Ectodermal cell (in vitro differentiated cells): Measurements from ENCODE around the gene MEAK7.

Experiments used
- H3K27ac ChIP-seq: 2 replicates; pipeline ENCODE4 v1.7.0; 2013; ENCODE audit warnings: mild to moderate bottlenecking, low read depth, low read length; ENCODE audit not compliant: insufficient read depth, poor library complexity, severe bottlenecking
- H3K27me3 ChIP-seq: 2 replicates; pipeline ENCODE4 v1.7.0; 2013; ENCODE audit warnings: mild to moderate bottlenecking, low read length; ENCODE audit not compliant: insufficient read depth, control insufficient read depth, poor library complexity, severe bottlenecking
- H3K36me3 ChIP-seq: one replicate; pipeline ENCODE4 v1.7.0; 2013; ENCODE audit warnings: low read length; ENCODE audit not compliant: control insufficient read depth, insufficient read depth
- H3K4me1 ChIP-seq: one replicate; pipeline ENCODE4 v1.7.0; 2013; ENCODE audit warnings: low read length; ENCODE audit not compliant: control insufficient read depth, insufficient read depth
- H3K4me3 ChIP-seq: 2 replicates; pipeline ENCODE4 v1.7.0; 2013; ENCODE audit warnings: low read depth, low read length, control low read depth; ENCODE audit not compliant: insufficient read depth
- H3K9me3 ChIP-seq: 2 replicates; pipeline ENCODE4 v1.7.0; 2013; ENCODE audit warnings: mild to moderate bottlenecking, low read length, moderate library complexity; ENCODE audit not compliant: control insufficient read depth
- WGBS, 2 experiments: methylation state at CpG; one replicate each; pipeline ENCODE4 v1.1.7; 2013; ENCODE audit warnings: missing lambda C conversion rate in 2 of 2; 5-methylcytosine and 5-hydroxymethylcytosine counted together

The MEAK7 gene

GRCh38 chr16:84502075-84502474, 2.4 kb downstream of the MEAK7 start:
- H3K27ac ChIP-seq: no peak overlapping the region
- peaks cover 8% of the 10 kb centered on the region for H3K4me1 ChIP-seq
- WGBS, 2 experiments: 95 to 96% methylated on average over 13 of the region's 13 CpGs
- no peaks in the 10 kb centered on the region for H3K9me3 ChIP-seq
- H3K4me3 ChIP-seq: no peak overlapping the region
- peaks cover 6% of the 10 kb centered on the region for H3K36me3 ChIP-seq
- H3K27me3 ChIP-seq: no peaks in the 10 kb centered on the region

- H3K27me3 ChIP-seq: no peaks in the 10 kb centered on the region
- H3K4me3 ChIP-seq: no peak overlapping the region
- WGBS, 2 experiments: 91 to 95% methylated on average over 12 of the region's 12 CpGs
- H3K9me3 ChIP-seq: no peaks in the 10 kb centered on the region
- H3K27ac ChIP-seq: no peak overlapping the region
- H3K4me1 ChIP-seq: peaks cover 8% of the 10 kb centered on the region
- peaks cover 15% of the 10 kb centered on the region for H3K36me3 ChIP-seq
These were observed 3.3 kb downstream of the MEAK7 start for GRCh38 chr16:84501077-84501735.

- Histone ChIP-seq H3K27ac (no peak overlapping the region), H3K36me3 (peaks cover 20% of the 10 kb centered on the region), H3K4me1 (peaks cover 8% of the 10 kb centered on the region), H3K27me3 (no peaks in the 10 kb centered on the region), H3K4me3 (no peak overlapping the region), H3K9me3 (no peaks in the 10 kb centered on the region)
- WGBS, 2 experiments: 90 to 93% methylated on average over 13 of the region's 13 CpGs
These were observed 3.9 kb downstream of the MEAK7 start for GRCh38 chr16:84500531-84500930.

- H3K4me1 ChIP-seq: no peaks in the 10 kb centered on the region
- 86 to 88% methylated on average over 15 of the region's 15 CpGs for WGBS, 2 experiments
- no peak overlapping the region for H3K27ac ChIP-seq
- H3K27me3 ChIP-seq: no peaks in the 10 kb centered on the region
- H3K36me3 ChIP-seq: peaks cover 29% of the 10 kb centered on the region
- no peak overlapping the region for H3K4me3 ChIP-seq
- H3K9me3 ChIP-seq: no peaks in the 10 kb centered on the region
These were observed 4.8 kb downstream of the MEAK7 start for GRCh38 chr16:84499638-84500037.

GRCh38 chr16:84498859-84499620, 5.4 kb downstream of the MEAK7 start:
- H3K4me1 ChIP-seq: no peaks in the 10 kb centered on the region
- no peak overlapping the region for H3K27ac ChIP-seq
- H3K4me3 ChIP-seq: no peak overlapping the region
- H3K36me3 ChIP-seq: peaks cover 32% of the 10 kb centered on the region
- 92 to 95% methylated on average over 13 of the region's 13 CpGs for WGBS, 2 experiments
- no peaks in the 10 kb centered on the region for H3K27me3 ChIP-seq
- H3K9me3 ChIP-seq: no peaks in the 10 kb centered on the region

GRCh38 chr16:84498223-84498610, 6.2 kb downstream of the MEAK7 start:
- WGBS, 2 experiments: 88 to 97% methylated on average over 2 of the region's 2 CpGs
- H3K27me3 ChIP-seq: no peaks in the 10 kb centered on the region
- no peaks in the 10 kb centered on the region for H3K9me3 ChIP-seq
- H3K27ac ChIP-seq: no peak overlapping the region
- peaks cover 39% of the 10 kb centered on the region for H3K36me3 ChIP-seq
- H3K4me3 ChIP-seq: no peak overlapping the region
- no peaks in the 10 kb centered on the region for H3K4me1 ChIP-seq

GRCh38 chr16:84497418-84498222, 6.8 kb downstream of the MEAK7 start:
- no peaks in the 10 kb centered on the region for H3K4me1 ChIP-seq
- WGBS, 2 experiments: 94 to 96% methylated on average over 18 of the region's 18 CpGs
- peaks cover 45% of the 10 kb centered on the region for H3K36me3 ChIP-seq

GRCh38 chr16:84496991-84497390, 7.5 kb downstream of the MEAK7 start:
- H3K9me3 ChIP-seq: peaks cover 3% of the 10 kb centered on the region
- no peak overlapping the region for H3K27ac ChIP-seq
- H3K27me3 ChIP-seq: no peaks in the 10 kb centered on the region
- WGBS, 2 experiments: 96% methylated on average over 3 of the region's 3 CpGs
- H3K4me1 ChIP-seq: no peaks in the 10 kb centered on the region
- H3K36me3 ChIP-seq: peaks cover 48% of the 10 kb centered on the region
- H3K4me3 ChIP-seq: no peak overlapping the region

More at GRCh38 chr16:84497418-84498222, 6.8 kb downstream of the MEAK7 start:
- Histone ChIP-seq H3K9me3 (peaks cover 3% of the 10 kb centered on the region), H3K4me3 (no peak overlapping the region), H3K27me3 (no peaks in the 10 kb centered on the region), H3K27ac (no peak overlapping the region)

GRCh38 chr16:84495506-84495905, 9.0 kb downstream of the MEAK7 start:
- 96 to 98% methylated on average over 11 of the region's 11 CpGs for WGBS, 2 experiments
- Histone ChIP-seq H3K36me3 (peaks cover 53% of the 10 kb centered on the region), H3K4me3 (no peak overlapping the region), H3K9me3 (peaks cover 3% of the 10 kb centered on the region), H3K4me1 (no peaks in the 10 kb centered on the region), H3K27ac (no peak overlapping the region), H3K27me3 (no peaks in the 10 kb centered on the region)

- Histone ChIP-seq H3K27ac (no peak overlapping the region), H3K9me3 (peaks cover 3% of the 10 kb centered on the region), H3K4me1 (no peaks in the 10 kb centered on the region), H3K27me3 (no peaks in the 10 kb centered on the region), H3K36me3 (peaks cover 28% of the 10 kb centered on the region), H3K4me3 (no peak overlapping the region)
- 83 to 84% methylated on average over 8 of the region's 8 CpGs for WGBS, 2 experiments
These were observed 15.3 kb downstream of the MEAK7 start for GRCh38 chr16:84489131-84489530.
